GM12878 (cell line): ENCODE measurements around the gene AGBL4. TPM values are rescaled to one million over a fixed set of nuclear protein-coding genes. Genes with fewer than 3 reads are reported as not detected.

Source experiments
- ATAC-seq: fragments of 200-7000 bp; cut with Tn5 transposase; 3 replicates; pipeline ENCODE4 v1.9.1; 2020; ENCODE audit warnings: mild to moderate bottlenecking, moderate library complexity
- BruUV-seq: library from RNA; stranded (reverse); fragments of 400-500 nt; replicated peaks from 2 replicates; lab custom pipeline; 2021; lab: Mats Ljungman, UMichigan
- CTCF ChIA-PET: fragments of 300-600 bp; sonication (Branson Sonifier 250); formaldehyde crosslinking; extraction: SDS; loops from one replicate; lab custom pipeline; 2021; ENCODE audit warnings: inconsistent platforms; lab: Yijun Ruan, JAX
- POLR2A ChIA-PET: fragments of 350-600 bp; formaldehyde crosslinking; extraction: SDS; loops from one replicate; lab custom pipeline; 2021; ENCODE audit warnings: inconsistent platforms; lab: Charles Lee
- RAD21 ChIA-PET: fragments of 300-600 bp; sonication (Branson Sonifier 250); formaldehyde crosslinking; loops from one replicate; lab custom pipeline; 2023; ENCODE audit warnings: antibody characterized with exemption; ENCODE audit not compliant: unreplicated experiment; lab: Charles Lee
- SMC1A ChIA-PET: fragments of 300-600 bp; sonication (Branson Sonifier 250); formaldehyde crosslinking; loops from one replicate; lab custom pipeline; 2023; ENCODE audit not compliant: unreplicated experiment, uncharacterized antibody; lab: Charles Lee
- DNase-seq: peaks from one replicate; pipeline ENCODE4 v3.0.0-alpha.2; 2011; ENCODE audit warnings: low read depth, low spot score
- FAIRE-seq: peaks from 3 replicates; lab custom pipeline; 2011; peaks lifted over from hg19 to GRCh38; lab: Jason Lieb, UNC
- H2AFZ ChIP-seq: 2 replicates; pipeline ENCODE4 v1.6.0; 2011; ENCODE audit warnings: low read depth, low read length, control low read depth; ENCODE audit not compliant: control insufficient read depth
- H3K27ac ChIP-seq: 2 replicates; pipeline ENCODE4 v1.5.1; 2011; ENCODE audit warnings: control low read depth; ENCODE audit not compliant: control insufficient read depth, insufficient read depth
- H3K27me3 ChIP-seq, 2 experiments: replicated peaks in 1 of 2; 2 replicates each; pipeline versions ENCODE4 v1.6.0 to v1.6.1; 2011; ENCODE audit warnings: low read length in 1 of 2; ENCODE audit not compliant: control insufficient read depth in 2 of 2, insufficient read depth in 2 of 2
- H3K36me3 ChIP-seq, 2 experiments: 2 replicates each; pipeline ENCODE4 v1.5.1; 2011; ENCODE audit warnings: low read length in 1 of 2; ENCODE audit not compliant: control insufficient read depth in 2 of 2, insufficient read depth in 2 of 2
- H3K4me1 ChIP-seq: 2 replicates; pipeline ENCODE4 v1.6.1; 2011; ENCODE audit warnings: mild to moderate bottlenecking, low read length, moderate library complexity, mixed read lengths; ENCODE audit not compliant: control insufficient read depth, insufficient read depth
- H3K4me2 ChIP-seq: 2 replicates; pipeline ENCODE4 v1.6.0; 2011; ENCODE audit warnings: control low read depth; ENCODE audit not compliant: control insufficient read depth, insufficient read depth
- H3K4me3 ChIP-seq: fragments of 200-600 bp; sonication (generic); 2 replicates; pipeline ENCODE4 v1.5.1; 2016
- H3K79me2 ChIP-seq: 2 replicates; pipeline ENCODE4 v1.6.0; 2011; ENCODE audit warnings: low read length; ENCODE audit not compliant: control insufficient read depth, insufficient read depth
- H3K9ac ChIP-seq: 2 replicates; pipeline ENCODE4 v1.8.0; 2011; ENCODE audit warnings: low read length, control low read depth, mixed read lengths; ENCODE audit not compliant: control insufficient read depth, insufficient read depth
- H3K9me3 ChIP-seq: replicated peaks from 3 replicates; pipeline ENCODE4 v1.5.1; 2011; ENCODE audit warnings: mild to moderate bottlenecking, low read length; ENCODE audit not compliant: control insufficient read depth, insufficient read depth
- H4K20me1 ChIP-seq: 2 replicates; pipeline ENCODE4 v1.6.0; 2011; ENCODE audit not compliant: control insufficient read depth, insufficient read depth
- BCLAF1 ChIP-seq: fragments of 450-650 bp; IDR thresholded peaks from 2 replicates; pipeline ENCODE4 v1.6.1; 2017; ENCODE audit warnings: antibody characterized with exemption, mild to moderate bottlenecking, moderate library complexity
- CHD2 ChIP-seq: IDR thresholded peaks from 2 replicates; pipeline ENCODE4 v1.6.1; 2011; ENCODE audit warnings: low read depth, low read length, improper control_type of control experiment, borderline replicate concordance
- CHD4 ChIP-seq: fragments of 200-600 bp; sonication (generic); IDR thresholded peaks from 2 replicates; pipeline ENCODE4 v1.6.1; 2016; ENCODE audit warnings: mild to moderate bottlenecking
- CREB1 ChIP-seq: IDR thresholded peaks from 2 replicates; pipeline ENCODE4 v1.6.1; 2012; ENCODE audit warnings: low read depth, mild to moderate bottlenecking, inconsistent platforms
- CUX1 ChIP-seq: IDR thresholded peaks from 2 replicates; pipeline ENCODE4 v1.6.1; 2012; ENCODE audit warnings: improper control_type of control experiment, low read depth, low read length; ENCODE audit not compliant: insufficient replicate concordance
- RELB ChIP-seq: fragments of 450-650 bp; IDR thresholded peaks from 2 replicates; pipeline ENCODE4 v1.6.1; 2017; ENCODE audit warnings: low read depth, mild to moderate bottlenecking, moderate library complexity
- SKIL ChIP-seq: fragments of 450-650 bp; IDR thresholded peaks from 2 replicates; pipeline ENCODE4 v1.6.1; 2017; ENCODE audit warnings: mild to moderate bottlenecking, low read depth, inconsistent platforms; ENCODE audit not compliant: poor library complexity, severe bottlenecking
- SMAD1 ChIP-seq: fragments of 450-650 bp; IDR thresholded peaks from 2 replicates; pipeline ENCODE4 v1.6.1; 2018; ENCODE audit warnings: mild to moderate bottlenecking, low read depth; ENCODE audit not compliant: partially characterized antibody
- STAT3 ChIP-seq: IDR thresholded peaks from 2 replicates; pipeline ENCODE4 v1.6.1; 2011; ENCODE audit warnings: low read depth, low read length, improper control_type of control experiment
- ZBTB33 ChIP-seq: fragments of 450-650 bp; IDR thresholded peaks from 2 replicates; pipeline ENCODE4 v1.6.1; 2017; ENCODE audit warnings: mild to moderate bottlenecking
- WGBS: methylation state at CpG from one replicate; pipeline ENCODE4 v1.1.6; 2016; ENCODE audit warnings: low lambda C conversion rate; ENCODE audit not compliant: insufficient replicate concordance, insufficient coverage; ENCODE audit errors: missing lambda C conversion rate; 5-methylcytosine and 5-hydroxymethylcytosine counted together
- in situ Hi-C: fragments of 300-500 bp; cut with MboI; formaldehyde crosslinking; loops from 9 replicates; pipeline ENCODE4 v1.14.3; 2018; ENCODE audit warnings: mixed read lengths
- intact Hi-C: fragments of 100-400 bp; cut with micrococcal nuclease; formaldehyde crosslinking; loops from one replicate; pipeline ENCODE4 v1.14.2; 2022; ENCODE audit not compliant: unreplicated experiment
- polyA plus RNA-seq, 11 experiments: library from polyadenylated mRNA; depleted of rRNA in 4 of 11; unstranded in 6 of 11; stranded (reverse) in 5 of 11; fragments of >200 nt; fragmentation: Nextera tagmentation in 4 of 11; fragmentation: Illumina TruSeq in 1 of 11; extraction: Ambion mirVana in 4 of 11; extraction: Trizol in 1 of 11; gene quantifications; 1 replicate in 1 of 11; 2 replicates in 10 of 11; pipeline versions ENCODE4 v1.2.1 to v1.2.3, GENCODE V29; 2011 to 2016; ENCODE audit warnings: inconsistent platforms in 2 of 11, missing spikeins in 2 of 11, low read depth in 1 of 11
- total RNA-seq, 4 experiments: library from RNA; depleted of rRNA in 3 of 4; stranded (reverse); fragments of >200 nt in 3 of 4; fragmentation: Illumina TruSeq in 1 of 4; extraction: Trizol in 1 of 4; gene quantifications; 2 replicates each; pipeline versions ENCODE4 v1.2.1 to v1.2.3, GENCODE V29; 2013 to 2021

The AGBL4 gene
- total and polyA plus RNA-seq, 10 of the 15 experiments (the other 5 are each of a cell fraction or from before 2014, with no cell fraction given) = 0.31 TPM; not detected in 9

GRCh38 chr1:49166031-49166430, 857.7 kb downstream of the AGBL4 start:
- no peak for DNase-seq
- no peak for FAIRE-seq
- no peak for TF ChIP-seq CUX1
- TF ChIP-seq SMAD1 = no peak
- no peak for TF ChIP-seq STAT3
- TF ChIP-seq CHD4 = no peak
- TF ChIP-seq BCLAF1 = no peak
- no peak for TF ChIP-seq ZBTB33
- no peak for TF ChIP-seq CHD2
- TF ChIP-seq SKIL = no peak
- TF ChIP-seq CREB1 = no peak
- TF ChIP-seq RELB = no peak

More at GRCh38 chr1:49166031-49166430, 857.7 kb downstream of the AGBL4 start:
- WGBS = 12% methylated on average over 2 of the region's 2 CpGs
- no peak overlapping the region for H2AFZ ChIP-seq
- in situ Hi-C loops (no loop called here), intact Hi-C loops (no loop called here)
- no peaks in the 10 kb centered on the region for H3K27me3 ChIP-seq
- no TSS peak for BruUV-seq
- no peaks in the 10 kb centered on the region for H3K4me1 ChIP-seq
- SMC1A ChIA-PET = no interaction called here
- H3K36me3 ChIP-seq = no peaks in the 10 kb centered on the region
- POLR2A ChIA-PET = no interaction called here
- CTCF ChIA-PET = no interaction called here
- no peak for ATAC-seq
- H3K27ac ChIP-seq = no peak overlapping the region
- H3K9ac ChIP-seq = no peak overlapping the region
- H3K4me2 ChIP-seq = no peak overlapping the region
- no peaks in the 10 kb centered on the region for H3K79me2 ChIP-seq
- H3K4me3 ChIP-seq = no peak overlapping the region
- no peaks in the 10 kb centered on the region for H4K20me1 ChIP-seq
- no peaks in the 10 kb centered on the region for H3K9me3 ChIP-seq
- RAD21 ChIA-PET = no interaction called here
